Glutamatergic neuron (in vitro differentiated cells): ENCODE results near the gene TUBB1. TPM values are rescaled to one million over a fixed set of nuclear protein-coding genes. Genes with fewer than 3 reads are reported as not detected.

Experiments used
- DNase-seq: peaks from one replicate; pipeline ENCODE4 v3.0.0; 2022
- H3K27ac Mint-ChIP-seq: one replicate; pipeline ENCODE4 v1.8.0; 2020; ENCODE audit warnings: mild to moderate bottlenecking, mixed read lengths, inconsistent platforms; ENCODE audit not compliant: unreplicated experiment
- H3K27me3 Mint-ChIP-seq: one replicate; pipeline ENCODE4 v1.8.0; 2020; ENCODE audit warnings: mild to moderate bottlenecking, moderate library complexity, mixed read lengths, inconsistent platforms; ENCODE audit not compliant: unreplicated experiment
- H3K36me3 Mint-ChIP-seq: one replicate; pipeline ENCODE4 v1.8.0; 2020; ENCODE audit warnings: mild to moderate bottlenecking, mixed read lengths, inconsistent platforms; ENCODE audit not compliant: unreplicated experiment
- H3K4me1 Mint-ChIP-seq: one replicate; pipeline ENCODE4 v1.8.0; 2020; ENCODE audit warnings: mild to moderate bottlenecking, low read depth, mixed read lengths, inconsistent platforms; ENCODE audit not compliant: unreplicated experiment
- H3K4me3 Mint-ChIP-seq: one replicate; pipeline ENCODE4 v1.8.0; 2020; ENCODE audit warnings: mild to moderate bottlenecking, mixed read lengths, inconsistent platforms; ENCODE audit not compliant: unreplicated experiment
- H3K9me3 Mint-ChIP-seq: one replicate; pipeline ENCODE4 v1.8.0; 2020; ENCODE audit warnings: mild to moderate bottlenecking, moderate library complexity, mixed read lengths, inconsistent platforms; ENCODE audit not compliant: unreplicated experiment
- CTCF ChIP-seq: fragments of 200-600 bp; sonication (generic); IDR thresholded peaks from one replicate; pipeline ENCODE4 v1.5.0; 2021; ENCODE audit not compliant: partially characterized antibody, unreplicated experiment
- total RNA-seq: library from RNA; stranded (reverse); fragmentation: NEBNext Ultra II Directional; extraction: Animal tissue kit (Norgen Biotek cat#: 25700); gene quantifications from one replicate; pipeline ENCODE4 v1.2.1, GENCODE V29; 2021; ENCODE audit not compliant: unreplicated experiment

The TUBB1 gene
- total RNA-seq, 1 donor from 2014 or later: not detected

- H3K4me1 Mint-ChIP-seq: no peaks in the 10 kb centered on the region
- no peak for TF ChIP-seq CTCF
- H3K27ac Mint-ChIP-seq: no peak overlapping the region
- H3K27me3 Mint-ChIP-seq: peaks cover 15% of the 10 kb centered on the region
- H3K36me3 Mint-ChIP-seq: no peaks in the 10 kb centered on the region
- no peak overlapping the region for H3K4me3 Mint-ChIP-seq
- peak; percentile 11 for DNase-seq
- peaks cover 5% of the 10 kb centered on the region for H3K9me3 Mint-ChIP-seq
Observed at GRCh38 chr20:59004763-59005522, 14.3 kb upstream of the TUBB1 start.

- DNase-seq: peak; percentile 3
- Mint-ChIP-seq H3K4me3 (no peak overlapping the region), H3K27ac (no peak overlapping the region), H3K4me1 (no peaks in the 10 kb centered on the region), H3K36me3 (no peaks in the 10 kb centered on the region), H3K9me3 (peaks cover 5% of the 10 kb centered on the region), H3K27me3 (peaks cover 15% of the 10 kb centered on the region)
- TF ChIP-seq CTCF: no peak
Observed at GRCh38 chr20:59005523-59006166, 13.6 kb upstream of the TUBB1 start.

GRCh38 chr20:59006167-59006863 lies 12.9 kb upstream of the TUBB1 start:
- Mint-ChIP-seq H3K27me3 (peaks cover 15% of the 10 kb centered on the region), H3K36me3 (no peaks in the 10 kb centered on the region), H3K4me3 (peak overlapping the region; percentile 42), H3K27ac (no peak overlapping the region), H3K9me3 (peaks cover 5% of the 10 kb centered on the region), H3K4me1 (no peaks in the 10 kb centered on the region)
- DNase-seq: peak; percentile 6
- no peak for TF ChIP-seq CTCF

- Mint-ChIP-seq H3K36me3 (no peaks in the 10 kb centered on the region), H3K27ac (no peak within 1 kb of the TSS), H3K9me3 (peaks cover 5% of the 10 kb centered on the region), H3K4me3 (peak within 1 kb of the TSS; percentile 57), H3K27me3 (peaks cover 13% of the 10 kb centered on the region), H3K4me1 (no peaks in the 10 kb centered on the region)
- peak; percentile 63 for DNase-seq
- no peak for TF ChIP-seq CTCF
Observed at GRCh38 chr20:59006864-59007664, 12.2 kb upstream of the TUBB1 start, which contains the start of gene CTSZ. TSS of gene CTSZ (minus strand) at chr20:59007254. CDS start at chr20:59007128, 126 bp downstream.
